ENCODE measurements around the gene ACACA. TPM values are rescaled to one million over a fixed set of nuclear protein-coding genes. Genes with fewer than 3 reads are reported as not detected.

ACACA gene
- total and polyA plus RNA-seq, 12 donors, result 18.2 to 112 (median 70.4) TPM

- TF ChIP-seq CTCF (IDR thresholded peaks at IDR 0.05) (no peak), POLR2A (IDR thresholded peaks at IDR 0.05) (no peak)
- no peak overlapping the region for H3K4me3 ChIP-seq
- H3K9me3 ChIP-seq (replicated peaks in 1 of 3), result no peaks in the 10 kb centered on the region
- no peak for DNase-seq
- no peaks in the 10 kb centered on the region for H3K27me3 ChIP-seq
- intact Hi-C loops (cut with DNase I), result no loop called here
- H3K4me1 ChIP-seq (replicated peaks in 1 of 2), result no peaks in the 10 kb centered on the region
- no peak overlapping the region for H3K27ac ChIP-seq
- 65 to 84% (median 77%) methylated on average over 3 of the region's 3 CpGs for WGBS, 4 donors
- H3K36me3 ChIP-seq (replicated peaks in 1 of 2), result no peaks in the 10 kb centered on the region
Observed at GRCh38 chr17:37168731-37169353, 237.8 kb downstream of the ACACA start.

- 96 to 100% (median 97%) methylated on average over 1 of the region's 1 CpG for WGBS, 4 donors
- intact Hi-C loops (cut with DNase I), result no loop called here
Observed at GRCh38 chr17:37167756-37168155, 238.9 kb downstream of the ACACA start.

GRCh38 chr17:37164057-37164456 lies 242.6 kb downstream of the ACACA start:
- Histone ChIP-seq H3K36me3 (replicated peaks in 1 of 2) (no peaks in the 10 kb centered on the region), H3K27me3 (no peaks in the 10 kb centered on the region), H3K4me1 (replicated peaks in 1 of 2) (no peaks in the 10 kb centered on the region), H3K9me3 (replicated peaks in 1 of 3) (no peaks in the 10 kb centered on the region), H3K27ac (no peak overlapping the region), H3K4me3 (no peak overlapping the region)
- TF ChIP-seq CTCF (IDR thresholded peaks at IDR 0.05) (no peak), POLR2A (IDR thresholded peaks at IDR 0.05) (no peak)
- 90 to 100% (median 96%) methylated on average over 2 of the region's 2 CpGs for WGBS, 4 donors
- intact Hi-C loops (cut with DNase I), result no loop called here
- DNase-seq, result no peak

More at GRCh38 chr17:37167756-37168155, 238.9 kb downstream of the ACACA start:
- Histone ChIP-seq H3K9me3 (replicated peaks in 1 of 3) (no peaks in the 10 kb centered on the region), H3K27me3 (no peaks in the 10 kb centered on the region), H3K4me3 (no peak overlapping the region), H3K36me3 (replicated peaks in 1 of 2) (no peaks in the 10 kb centered on the region), H3K27ac (no peak overlapping the region), H3K4me1 (replicated peaks in 1 of 2) (no peaks in the 10 kb centered on the region)
- no peak for DNase-seq
- TF ChIP-seq POLR2A (IDR thresholded peaks at IDR 0.05) (no peak), CTCF (IDR thresholded peaks at IDR 0.05) (no peak)

- H3K9me3 ChIP-seq (replicated peaks in 1 of 3), result no peaks in the 10 kb centered on the region
- H3K36me3 ChIP-seq (replicated peaks in 1 of 2), result no peaks in the 10 kb centered on the region
- no peak for TF ChIP-seq CTCF (IDR thresholded peaks at IDR 0.05)
- TF ChIP-seq POLR2A (IDR thresholded peaks at IDR 0.05), result no peak
- no peak for DNase-seq
- intact Hi-C loops (cut with DNase I), result no loop called here
- H3K27ac ChIP-seq, result no peak overlapping the region
- WGBS, 4 donors, result 93 to 100% (median 95%) methylated on average over 3 to 6 of the region's 6 CpGs
- no peaks in the 10 kb centered on the region for H3K27me3 ChIP-seq
- no peaks in the 10 kb centered on the region for H3K4me1 ChIP-seq (replicated peaks in 1 of 2)
- H3K4me3 ChIP-seq, result no peak overlapping the region
Observed at GRCh38 chr17:37162800-37163199, 243.8 kb downstream of the ACACA start.

Data from adrenal gland (tissue), 12 donors.